Measurements from ENCODE around the gene UBAC1. TPM values are rescaled to one million over a fixed set of nuclear protein-coding genes. Genes with fewer than 3 reads are reported as not detected.

UBAC1 gene
- total and polyA plus RNA-seq, 9 of the 15 experiments (the other 6 are each of a cell fraction or from before 2014, with no cell fraction given): 94.0 to 399 (median 228) TPM

GRCh38 chr9:135974220-135974573 lies 13.0 kb upstream of the UBAC1 start:
- TF ChIP-seq CTCF (IDR thresholded peaks at IDR 0.05 in 2 of 3, conservative IDR thresholded peaks at IDR 0.05 in 1 of 3; ENCODE audit: insufficient read depth in 2 of 3, low read depth in 1 of 3, low read length in 3 of 3) (peak; percentile 43 to 52 (median 50)), RAD21 (CRISPR knock-in tag; conservative IDR thresholded peaks at IDR 0.05 in 1 of 2, IDR thresholded peaks at IDR 0.05 in 1 of 2) (peak in 1 of 2 experiments; percentile 56; a peak in 2 of 4 replicates), ZFP1 (CRISPR knock-in tag; IDR thresholded peaks at IDR 0.05) (no peak), REST (IDR thresholded peaks at IDR 0.05; ENCODE audit: borderline replicate concordance) (peak; percentile 59; the same call in 1 of the 2 replicates), REST (CRISPR knock-in tag; IDR thresholded peaks at IDR 0.05; ENCODE audit: low read depth) (no peak), NFIC (IDR thresholded peaks at IDR 0.05) (no peak), PYGO2 (tag; IDR thresholded peaks at IDR 0.05) (no peak), KLF13 (tag; IDR thresholded peaks at IDR 0.05; ENCODE audit: borderline replicate concordance, low read depth) (no peak), SAP30 (IDR thresholded peaks at IDR 0.05; ENCODE audit: borderline replicate concordance, insufficient read depth, low read depth, low read length, poor library complexity, severe bottlenecking) (no peak), ZFP36 (IDR thresholded peaks at IDR 0.05; ENCODE audit: low read depth, low read length, partially characterized antibody) (no peak)
- Histone ChIP-seq H3K9ac (ENCODE audit: insufficient read depth in 1 of 2, low read depth in 2 of 2, low read length in 2 of 2) (0 out of 4 replicates have a peak overlapping the region, but pooled peaks of 1 of the 2 experiments have one; percentile 26), H3K9me1 (ENCODE audit: control insufficient read depth, insufficient read depth, low read length) (no peaks in the 10 kb centered on the region), H2AFZ (ENCODE audit: low read depth, low read length) (no peak overlapping the region), H3K4me2 (ENCODE audit: insufficient read depth, low read length) (no peak overlapping the region), H3K4me1 (replicated peaks in 1 of 2; ENCODE audit: control insufficient read depth in 2 of 2, insufficient read depth in 2 of 2, low read length in 2 of 2) (peaks cover 0 to 22% of the 10 kb centered on the region in 2 experiments; a peak in 2 of 5 replicates), H3K27ac (ENCODE audit: extremely low read depth, low read depth, low read length) (no peak overlapping the region), H3K9me3 (replicated peaks; ENCODE audit: control insufficient read depth, insufficient read depth, low read depth, low read length) (no peaks in the 10 kb centered on the region), H3K4me3 (no peak overlapping the region), H3K36me3 (ENCODE audit: control insufficient read depth, insufficient read depth, low read length) (no peaks in the 10 kb centered on the region), H3K79me2 (ENCODE audit: control insufficient read depth, insufficient read depth, low read length) (no peaks in the 10 kb centered on the region), H3K27me3 (ENCODE audit: control insufficient read depth in 2 of 2, insufficient read depth in 2 of 2, low read length in 2 of 2) (peaks cover 21 to 49% of the 10 kb centered on the region in 2 experiments; a peak in 3 of 5 replicates), H4K20me1 (replicated peaks; ENCODE audit: control insufficient read depth, insufficient read depth, low read length) (peaks cover 5% of the 10 kb centered on the region; the same call in 1 of the 2 replicates)
- 3% methylated on average over 10 of the region's 10 CpGs for WGBS (ENCODE audit: insufficient coverage, low coverage, missing lambda C conversion rate)
- intact Hi-C loops (cut with micrococcal nuclease) (no loop called here), in situ Hi-C loops (cut with MboI) (no loop called here)
- CTCF ChIA-PET (ENCODE audit: low intra/inter-chr PET ratio): no interaction called here
- POLR2A ChIA-PET: no interaction called here
- BruUV-seq (replicated peaks): no TSS peak
- DNase-seq (ENCODE audit: extremely low read depth in 1 of 4, low spot score in 3 of 4): no peak
- FAIRE-seq: peak; percentile 74
- ATAC-seq: no peak
